Measurements from ENCODE around the gene SPATA20. TPM values are rescaled to one million over a fixed set of nuclear protein-coding genes. Genes with fewer than 3 reads are reported as not detected.

SPATA20 gene
- total and polyA plus RNA-seq, 2 of the 8 experiments (the other 6 are each of a cell fraction or from before 2014, with no cell fraction given): 16.2 to 17.5 TPM

- peak; percentile 78 to 88 for DNase-seq (ENCODE audit: low read depth in 1 of 2, low spot score in 2 of 2)
- ChIA-PET POLR2A (ENCODE audit: partially characterized antibody) (interaction anchor here (0.6 to 1.9 kb wide), 6 partner anchors 9 to 113 kb away, joined by 3 to 7 read pairs (median 5); partner anchors contain the start of gene SPATA20), CTCF (ENCODE audit: partially characterized antibody) (interaction anchor here (0.7 to 7.2 kb wide), 14 partner anchors 8 to 137 kb away, joined by 3 to 89 read pairs (median 4); no protein-coding TSS in a partner anchor)
- peak; percentile 63 for FAIRE-seq
- H3K4me3 ChIP-seq (ENCODE audit: extremely low read depth in 1 of 4, insufficient read depth in 2 of 4, low read depth in 3 of 4, low read length in 4 of 4): peak overlapping the region; percentile 35 to 63 (median 51)
- no peak overlapping the region; the same call in 1 of the 2 replicates for H2BK5ac ChIP-seq (ENCODE audit: low read depth, low read length)
- H2AFZ ChIP-seq (ENCODE audit: low read length): 0 out of 2 replicates have a peak overlapping the region, but pooled peaks have one; percentile 34
- H2BK12ac ChIP-seq (ENCODE audit: low read depth, low read length): peak overlapping the region; percentile 44; the same call in 1 of the 2 replicates
- H3K23me2 ChIP-seq (ENCODE audit: low read depth, low read length): peaks cover 17% of the 10 kb centered on the region; the same call in 1 of the 2 replicates
- H4K5ac ChIP-seq (ENCODE audit: insufficient read length, low read depth, low read length): no peak overlapping the region
- H3K4me2 ChIP-seq (ENCODE audit: insufficient read depth in 1 of 2, low read depth in 2 of 2, low read length in 2 of 2): peak overlapping the region; percentile 75 to 91
- no peaks in the 10 kb centered on the region for H3K9me3 ChIP-seq (ENCODE audit: insufficient read depth in 2 of 2, low read depth in 1 of 2, low read length in 1 of 2)
- H3K79me2 ChIP-seq (ENCODE audit: control insufficient read depth in 1 of 2, insufficient read depth in 2 of 2, low read length in 2 of 2): no peaks in the 10 kb centered on the region
- no peak overlapping the region for H2BK120ac ChIP-seq (replicated peaks; ENCODE audit: low read depth, low read length)
- no peaks in the 10 kb centered on the region for H3K36me3 ChIP-seq (ENCODE audit: control insufficient read depth in 2 of 4, insufficient read depth in 4 of 4, low read length in 3 of 4)
- no peaks in the 10 kb centered on the region for H3K79me1 ChIP-seq (ENCODE audit: low read depth, low read length)
- H4K91ac ChIP-seq (replicated peaks; ENCODE audit: insufficient read length, low read length): no peak overlapping the region
- H3K27me3 ChIP-seq (replicated peaks in 1 of 4; ENCODE audit: control insufficient read depth in 3 of 4, extremely low read depth in 1 of 4, insufficient read depth in 3 of 4, low read length in 3 of 4): peaks cover 25 to 65% (median 57%) of the 10 kb centered on the region in 4 experiments
- H3K4me1 ChIP-seq (replicated peaks in 1 of 4; ENCODE audit: control insufficient read depth in 3 of 4, insufficient read depth in 4 of 4, low read length in 3 of 4): peaks cover 0 to 28% (median 17%) of the 10 kb centered on the region in 4 experiments; a peak in 6 of 7 replicates
- peak overlapping the region; percentile 2 for H3K4ac ChIP-seq (replicated peaks; ENCODE audit: insufficient read length, low read depth, low read length)
- H3K14ac ChIP-seq (ENCODE audit: insufficient read length): no peak overlapping the region
- H4K20me1 ChIP-seq (replicated peaks in 1 of 2; ENCODE audit: control insufficient read depth in 1 of 2, insufficient read depth in 2 of 2, low read length in 2 of 2): peaks cover 4 to 7% of the 10 kb centered on the region in 2 experiments
- peak overlapping the region; percentile 83 for H3K18ac ChIP-seq (ENCODE audit: extremely low read depth, low read length)
- WGBS, 2 experiments (ENCODE audit: extremely low coverage in 1 of 2, insufficient coverage in 1 of 2, insufficient read length in 1 of 2, insufficient replicate concordance in 2 of 2, low coverage in 1 of 2, low lambda C conversion rate in 2 of 2, missing lambda C conversion rate in 1 of 2): 2% methylated on average over 23 of the region's 27 CpGs; no CpG with 5 or more reads in 1 of the 2 experiments
- H3K23ac ChIP-seq (ENCODE audit: insufficient read length): no peak overlapping the region
- no peak overlapping the region for H2AK5ac ChIP-seq (ENCODE audit: low read depth, low read length)
- no peak overlapping the region for H3K27ac ChIP-seq (ENCODE audit: low read depth, low read length)
- H4K8ac ChIP-seq (ENCODE audit: extremely low read depth, insufficient read depth, low read length): peak overlapping the region; percentile 89
- no peak overlapping the region for H3K56ac ChIP-seq (replicated peaks; ENCODE audit: insufficient read length, low read depth, low read length)
- no peak overlapping the region for H2BK20ac ChIP-seq (ENCODE audit: low read length)
- no peak overlapping the region; a peak in 1 of 7 replicates for H3K9ac ChIP-seq (replicated peaks in 1 of 4; ENCODE audit: extremely low read depth in 1 of 4, low read depth in 3 of 4, low read length in 3 of 4)
- no peak overlapping the region; the same call in 1 of the 2 replicates for H2BK15ac ChIP-seq (ENCODE audit: low read length)
- no peak for TF ChIP-seq YY1 (IDR thresholded peaks at IDR 0.05; ENCODE audit: low read depth, low read length)
- no peak for TF ChIP-seq ATF3 (IDR thresholded peaks at IDR 0.05; ENCODE audit: insufficient read depth, low read depth, low read length)
- TF ChIP-seq RXRA (IDR thresholded peaks at IDR 0.05; ENCODE audit: insufficient read depth, low read depth, low read length): no peak
- no peak for TF ChIP-seq KDM5A (IDR thresholded peaks at IDR 0.05; ENCODE audit: low read length)
- no peak for TF ChIP-seq SAP30 (IDR thresholded peaks at IDR 0.05; ENCODE audit: insufficient read depth, insufficient replicate concordance, low read length)
- no peak for TF ChIP-seq FOSL1 (IDR thresholded peaks at IDR 0.05; ENCODE audit: insufficient read depth, low read depth, low read length)
- peak; percentile 13 for TF ChIP-seq CTBP2 (IDR thresholded peaks at IDR 0.05; ENCODE audit: borderline replicate concordance, insufficient read depth, insufficient read length, low read length)
- TF ChIP-seq, protein P1, sequence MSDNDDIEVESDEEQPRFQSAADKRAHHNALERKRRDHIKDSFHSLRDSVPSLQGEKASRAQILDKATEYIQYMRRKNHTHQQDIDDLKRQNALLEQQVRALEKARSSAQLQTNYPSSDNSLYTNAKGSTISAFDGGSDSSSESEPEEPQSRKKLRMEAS (IDR thresholded peaks at IDR 0.05): peak; percentile 92
- no peak for TF ChIP-seq SRF (IDR thresholded peaks at IDR 0.05; ENCODE audit: low read depth, low read length)
- TF ChIP-seq, protein P2, sequence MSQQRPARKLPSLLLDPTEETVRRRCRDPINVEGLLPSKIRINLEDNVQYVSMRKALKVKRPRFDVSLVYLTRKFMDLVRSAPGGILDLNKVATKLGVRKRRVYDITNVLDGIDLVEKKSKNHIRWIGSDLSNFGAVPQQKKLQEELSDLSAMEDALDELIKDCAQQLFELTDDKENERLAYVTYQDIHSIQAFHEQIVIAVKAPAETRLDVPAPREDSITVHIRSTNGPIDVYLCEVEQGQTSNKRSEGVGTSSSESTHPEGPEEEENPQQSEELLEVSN (IDR thresholded peaks at IDR 0.05): peak; percentile 83
These were observed 12.8 kb downstream of the SPATA20 start for GRCh38 chr17:50559674-50560184.
